ENCODE measurements around the gene TEC.

TEC gene

DNA sequence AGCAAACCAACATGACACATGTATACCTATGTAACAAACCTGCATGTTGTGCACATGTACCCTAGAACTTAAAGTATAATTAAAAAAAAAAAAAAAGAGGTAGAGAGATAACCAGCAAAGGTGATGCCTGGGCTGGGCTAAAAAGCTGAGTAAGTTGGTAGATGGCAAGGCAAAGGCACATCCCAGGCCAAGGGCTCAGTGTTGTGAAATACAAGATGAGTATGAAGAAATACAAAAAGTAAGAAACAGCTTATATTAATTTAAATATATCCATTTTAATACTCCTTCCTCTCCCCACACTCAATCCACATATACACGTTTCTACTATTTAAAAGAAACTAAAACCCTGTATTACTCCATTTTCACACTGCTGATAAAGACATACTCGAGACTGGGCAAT lies 25.8 kb downstream of the TEC start:
- H3K4me3 ChIP-seq: no peak overlapping the region
- H3K4me1 ChIP-seq: no peaks in the 10 kb centered on the region
- peaks cover 3% of the 10 kb centered on the region; the same call in 1 of the 2 replicates for H3K27me3 ChIP-seq (ENCODE audit: low read depth)
- DNase-seq (ENCODE audit: low spot score in 2 of 2): no peak
- H3K9me3 ChIP-seq: no peaks in the 10 kb centered on the region
- no peaks in the 10 kb centered on the region for H3K36me3 ChIP-seq (replicated peaks)
- in situ Hi-C loops (cut with MboI; ENCODE audit: low sequenced_read_pairs): no loop called here

GRCh38 chr4:48243429-48243828 lies 26.2 kb downstream of the TEC start:
- H3K9me3 ChIP-seq: no peaks in the 10 kb centered on the region
- no peaks in the 10 kb centered on the region for H3K4me1 ChIP-seq
- H3K36me3 ChIP-seq (replicated peaks): no peaks in the 10 kb centered on the region
- H3K27me3 ChIP-seq (ENCODE audit: low read depth): peaks cover 3% of the 10 kb centered on the region; the same call in 1 of the 2 replicates
- in situ Hi-C loops (cut with MboI; ENCODE audit: low sequenced_read_pairs): no loop called here
- no peak overlapping the region for H3K4me3 ChIP-seq
- DNase-seq (ENCODE audit: low spot score in 2 of 2): no peak

GRCh38 chr4:48242511-48243195 lies 27.0 kb downstream of the TEC start:
- Histone ChIP-seq H3K27me3 (ENCODE audit: low read depth) (peaks cover 3% of the 10 kb centered on the region; the same call in 1 of the 2 replicates), H3K4me3 (no peak overlapping the region), H3K4me1 (no peaks in the 10 kb centered on the region), H3K9me3 (no peaks in the 10 kb centered on the region), H3K36me3 (replicated peaks) (no peaks in the 10 kb centered on the region)
- in situ Hi-C loops (cut with MboI; ENCODE audit: low sequenced_read_pairs): no loop called here
- DNase-seq (ENCODE audit: low spot score in 2 of 2): no peak

DNA sequence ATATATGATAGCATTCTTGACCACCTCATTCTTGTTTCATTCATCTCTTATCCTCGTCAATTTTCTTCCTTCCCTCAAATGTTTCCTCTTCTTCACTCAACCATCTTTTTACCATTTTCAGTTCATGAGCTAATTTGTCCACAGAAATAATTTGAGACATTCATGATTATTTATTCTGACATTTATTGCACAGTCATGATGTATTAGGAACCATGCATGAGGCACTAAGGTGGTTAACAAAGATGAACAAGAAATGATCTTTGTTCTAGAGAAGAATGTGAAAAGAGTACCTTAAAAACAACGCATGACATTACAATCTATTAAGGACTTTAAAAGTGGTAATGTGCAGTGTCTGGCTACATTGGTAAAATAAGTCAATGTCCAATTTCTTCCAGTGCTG lies 27.9 kb downstream of the TEC start:
- H3K36me3 ChIP-seq (replicated peaks): no peaks in the 10 kb centered on the region
- H3K27me3 ChIP-seq (ENCODE audit: low read depth): peaks cover 3% of the 10 kb centered on the region; the same call in 1 of the 2 replicates
- H3K9me3 ChIP-seq: no peaks in the 10 kb centered on the region
- DNase-seq (ENCODE audit: low spot score in 2 of 2): no peak
- in situ Hi-C loops (cut with MboI; ENCODE audit: low sequenced_read_pairs): no loop called here
- no peak overlapping the region for H3K4me3 ChIP-seq
- no peaks in the 10 kb centered on the region for H3K4me1 ChIP-seq

- Histone ChIP-seq H3K4me1 (no peaks in the 10 kb centered on the region; the same call in 1 of the 2 replicates), H3K27me3 (ENCODE audit: low read depth) (peaks cover 3% of the 10 kb centered on the region; the same call in 1 of the 2 replicates), H3K9me3 (no peaks in the 10 kb centered on the region), H3K36me3 (replicated peaks) (no peaks in the 10 kb centered on the region), H3K4me3 (no peak overlapping the region)
- in situ Hi-C loops (cut with MboI; ENCODE audit: low sequenced_read_pairs): no loop called here
- DNase-seq (ENCODE audit: low spot score in 2 of 2): no peak
Measured at GRCh38 chr4:48237996-48238645, 31.5 kb downstream of the TEC start.

DNA sequence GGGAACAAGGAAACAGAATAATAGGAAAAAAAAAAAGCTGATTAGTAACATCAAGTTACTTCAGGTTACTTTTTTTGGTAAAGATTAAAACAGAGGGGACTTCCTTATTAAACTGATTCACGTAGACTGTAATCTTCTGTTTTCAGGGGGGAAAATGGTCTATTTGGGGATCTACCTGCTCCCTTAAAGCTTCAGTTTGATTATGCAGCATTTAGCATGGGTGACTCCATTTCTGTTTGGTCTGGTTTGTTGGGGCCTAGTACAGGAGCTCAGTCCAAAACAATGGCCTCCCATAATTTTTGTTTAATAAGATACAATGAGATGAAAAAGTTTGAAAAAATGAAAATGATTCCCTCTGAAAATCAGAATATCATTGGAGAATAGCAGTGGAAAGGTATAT lies 34.6 kb downstream of the TEC start:
- H3K4me3 ChIP-seq: no peak overlapping the region
- no peaks in the 10 kb centered on the region for H3K9me3 ChIP-seq
- H3K36me3 ChIP-seq (replicated peaks): no peaks in the 10 kb centered on the region
- no peaks in the 10 kb centered on the region for H3K27me3 ChIP-seq (ENCODE audit: low read depth)
- H3K4me1 ChIP-seq: no peaks in the 10 kb centered on the region; the same call in 1 of the 2 replicates
- DNase-seq (ENCODE audit: low spot score in 2 of 2): no peak
- in situ Hi-C loops (cut with MboI; ENCODE audit: low sequenced_read_pairs): no loop called here

DNA sequence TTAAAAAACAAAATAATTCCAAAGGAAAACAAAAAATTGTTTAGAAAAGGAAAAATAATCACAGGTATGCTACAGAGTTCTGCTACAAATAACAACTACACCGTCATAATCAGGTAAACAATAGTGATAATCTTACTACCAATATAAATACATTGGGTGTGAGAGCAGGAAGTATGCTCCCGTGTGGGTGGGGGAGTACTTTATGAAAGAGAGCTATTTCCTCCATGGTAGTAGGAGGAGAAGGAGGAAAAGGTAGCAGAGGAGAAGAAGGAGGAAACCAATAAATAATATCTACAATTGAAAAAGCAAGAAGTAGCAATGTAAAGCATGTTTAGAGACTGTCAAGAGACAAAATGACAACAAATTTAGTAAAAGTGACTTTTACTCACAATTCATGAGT lies 35.1 kb downstream of the TEC start:
- Histone ChIP-seq H3K27me3 (ENCODE audit: low read depth) (no peaks in the 10 kb centered on the region), H3K36me3 (replicated peaks) (no peaks in the 10 kb centered on the region), H3K4me1 (no peaks in the 10 kb centered on the region; the same call in 1 of the 2 replicates), H3K9me3 (no peaks in the 10 kb centered on the region), H3K4me3 (no peak overlapping the region)
- DNase-seq (ENCODE audit: low spot score in 2 of 2): no peak
- in situ Hi-C loops (cut with MboI; ENCODE audit: low sequenced_read_pairs): no loop called here

DNA sequence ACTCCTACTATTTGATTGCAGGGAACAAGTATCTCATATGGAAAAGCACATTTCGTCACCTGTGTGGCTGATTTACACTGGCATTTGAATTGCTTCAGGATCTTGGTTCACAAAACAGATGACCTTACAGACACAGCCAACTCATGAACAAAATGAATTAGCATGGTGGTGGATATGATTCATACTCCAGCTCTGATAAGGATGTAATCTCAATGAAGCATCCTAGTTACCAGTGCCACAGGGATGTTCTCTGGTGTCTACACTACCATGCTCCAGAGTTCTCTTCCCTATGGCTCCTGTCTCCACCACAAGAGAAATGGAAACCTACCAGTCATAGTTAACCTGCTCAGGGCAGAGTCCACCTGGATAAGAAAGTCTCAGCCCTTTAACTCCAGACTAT lies 40.7 kb downstream of the TEC start:
- Histone ChIP-seq H3K4me3 (no peak overlapping the region), H3K4me1 (no peaks in the 10 kb centered on the region), H3K36me3 (replicated peaks) (no peaks in the 10 kb centered on the region), H3K27me3 (ENCODE audit: low read depth) (no peaks in the 10 kb centered on the region), H3K9me3 (no peaks in the 10 kb centered on the region)
- no peak for DNase-seq (ENCODE audit: low spot score in 2 of 2)
- in situ Hi-C loops (cut with MboI; ENCODE audit: low sequenced_read_pairs): no loop called here

- Histone ChIP-seq H3K4me3 (no peak overlapping the region), H3K4me1 (no peaks in the 10 kb centered on the region), H3K9me3 (no peaks in the 10 kb centered on the region), H3K36me3 (replicated peaks) (no peaks in the 10 kb centered on the region), H3K27me3 (ENCODE audit: low read depth) (no peaks in the 10 kb centered on the region)
- no peak for DNase-seq (ENCODE audit: low spot score in 2 of 2)
- in situ Hi-C loops (cut with MboI; ENCODE audit: low sequenced_read_pairs): no loop called here
Measured at GRCh38 chr4:48227662-48228061, 42.0 kb downstream of the TEC start.

- H3K9me3 ChIP-seq: no peaks in the 10 kb centered on the region
- in situ Hi-C loops (cut with MboI; ENCODE audit: low sequenced_read_pairs): no loop called here
- H3K4me3 ChIP-seq: no peak overlapping the region
- no peaks in the 10 kb centered on the region for H3K36me3 ChIP-seq (replicated peaks)
- H3K27me3 ChIP-seq (ENCODE audit: low read depth): no peaks in the 10 kb centered on the region
- H3K4me1 ChIP-seq: no peaks in the 10 kb centered on the region
- DNase-seq (ENCODE audit: low spot score in 2 of 2): no peak
Measured at GRCh38 chr4:48226199-48226598, 43.4 kb downstream of the TEC start.

- Histone ChIP-seq H3K4me3 (no peak overlapping the region), H3K4me1 (no peaks in the 10 kb centered on the region), H3K9me3 (no peaks in the 10 kb centered on the region), H3K36me3 (replicated peaks) (no peaks in the 10 kb centered on the region), H3K27me3 (ENCODE audit: low read depth) (no peaks in the 10 kb centered on the region)
- no peak for DNase-seq (ENCODE audit: low spot score in 2 of 2)
- in situ Hi-C loops (cut with MboI; ENCODE audit: low sequenced_read_pairs): no loop called here
Measured at GRCh38 chr4:48225368-48226141, 44.1 kb downstream of the TEC start.

- H3K36me3 ChIP-seq (replicated peaks): no peaks in the 10 kb centered on the region
- in situ Hi-C loops (cut with MboI; ENCODE audit: low sequenced_read_pairs): no loop called here
- H3K9me3 ChIP-seq: no peaks in the 10 kb centered on the region
- no peak overlapping the region for H3K4me3 ChIP-seq
- no peaks in the 10 kb centered on the region for H3K27me3 ChIP-seq (ENCODE audit: low read depth)
- no peaks in the 10 kb centered on the region for H3K4me1 ChIP-seq
- DNase-seq (ENCODE audit: low spot score in 2 of 2): no peak
Measured at GRCh38 chr4:48224606-48225005, 45.0 kb downstream of the TEC start.

DNA sequence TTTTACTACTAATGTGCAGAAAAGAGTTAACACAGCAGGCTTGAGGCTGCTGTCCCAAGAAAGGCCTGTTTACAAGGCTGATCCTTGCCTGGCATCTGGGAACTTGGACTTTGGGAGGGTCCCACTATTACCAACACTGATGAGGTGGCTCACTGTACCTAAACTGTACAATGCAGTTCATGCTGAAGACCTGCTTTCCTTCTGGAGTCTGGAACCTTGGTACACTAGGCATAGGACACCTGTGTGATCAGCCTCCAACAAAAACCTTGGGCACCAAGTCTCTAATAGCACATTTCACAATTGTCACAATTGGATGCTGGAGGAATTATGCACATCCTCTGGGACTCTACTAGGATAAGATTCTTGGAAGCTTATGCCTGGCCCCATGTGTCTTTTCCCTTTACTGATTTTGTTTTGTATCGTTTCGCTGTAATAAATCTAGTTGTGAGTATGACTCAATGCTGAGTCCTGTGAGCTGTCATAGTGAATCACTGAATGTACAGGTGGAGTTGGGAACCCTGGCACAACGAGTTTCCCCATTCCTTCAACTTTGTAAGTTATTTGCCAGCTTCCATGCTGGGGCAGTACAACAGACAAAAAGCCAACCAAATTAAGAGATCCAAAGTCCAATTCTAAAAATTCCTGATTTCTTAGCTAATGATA lies 45.9 kb downstream of the TEC start:
- no peaks in the 10 kb centered on the region for H3K27me3 ChIP-seq (ENCODE audit: low read depth)
- H3K9me3 ChIP-seq: no peaks in the 10 kb centered on the region
- no peak for DNase-seq (ENCODE audit: low spot score in 2 of 2)
- in situ Hi-C loops (cut with MboI; ENCODE audit: low sequenced_read_pairs): no loop called here
- no peaks in the 10 kb centered on the region for H3K36me3 ChIP-seq (replicated peaks)
- H3K4me1 ChIP-seq: no peaks in the 10 kb centered on the region
- H3K4me3 ChIP-seq: no peak overlapping the region

DNA sequence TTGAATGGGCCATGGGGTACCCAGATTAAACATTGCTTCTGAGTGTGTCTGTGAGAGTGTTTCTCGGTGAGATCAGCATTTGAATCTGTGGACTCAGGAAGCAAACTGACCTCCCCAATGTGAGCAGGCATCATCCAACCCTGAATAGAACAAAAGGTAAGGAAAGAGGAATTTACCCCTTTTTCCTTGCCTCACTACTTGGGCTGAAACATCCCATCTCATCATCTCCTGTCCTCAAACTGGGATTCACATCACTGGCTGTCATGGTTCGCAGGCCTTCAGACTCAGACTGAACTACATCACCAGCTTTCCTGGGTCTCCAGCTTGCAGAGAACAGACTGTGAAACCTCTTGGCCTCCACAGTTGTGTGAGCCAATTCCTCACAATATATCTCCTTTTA lies 47.1 kb downstream of the TEC start:
- in situ Hi-C loops (cut with MboI; ENCODE audit: low sequenced_read_pairs): no loop called here
- DNase-seq (ENCODE audit: low spot score in 2 of 2): no peak
- Histone ChIP-seq H3K36me3 (replicated peaks) (no peaks in the 10 kb centered on the region), H3K4me1 (no peaks in the 10 kb centered on the region), H3K27me3 (ENCODE audit: low read depth) (no peaks in the 10 kb centered on the region), H3K9me3 (no peaks in the 10 kb centered on the region), H3K4me3 (no peak overlapping the region)
